ENCODE measurements around the gene HBQ1.

GRCh38 chr16:152141-153128 lies 27.8 kb upstream of the HBQ1 start, which contains the start of gene HBZ:
- TF ChIP-seq POLR2A (IDR thresholded peaks at IDR 0.05): no peak
- no peak for TF ChIP-seq CTCF (IDR thresholded peaks at IDR 0.05)
